GM19238 (cell line): ENCODE results near the gene ORMDL3.
"Not testable (repeated sequence)": the region's sequence is repeated elsewhere in the genome, so short reads cannot be mapped to it uniquely, and the experiment has no call there.

Experiments used
- DNase-seq: peaks from one replicate; pipeline ENCODE4 v3.0.0; 2011; ENCODE audit warnings: low spot score; ENCODE audit not compliant: insufficient read length

Gene ORMDL3

DNA sequence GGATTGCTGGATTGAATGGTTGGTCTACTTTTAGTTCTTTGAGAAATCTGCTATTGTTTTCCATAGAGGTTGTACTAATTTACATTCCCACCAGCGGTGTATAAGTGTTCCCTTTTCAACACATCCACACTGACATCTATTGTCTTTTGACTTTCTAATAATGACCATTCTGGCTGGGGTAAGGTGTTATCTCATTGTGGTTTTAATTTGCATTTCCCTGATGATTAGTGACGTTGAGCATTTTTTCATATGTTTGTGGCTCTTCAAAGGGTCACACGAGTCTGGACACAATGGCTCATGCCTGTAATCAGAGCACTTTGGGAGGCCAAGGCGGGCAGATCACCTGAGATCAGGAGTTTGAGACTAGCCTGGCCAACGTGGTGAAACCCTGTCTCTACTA is 41.3 kb downstream of the ORMDL3 start:
- not testable (repeated sequence) for DNase-seq

DNA sequence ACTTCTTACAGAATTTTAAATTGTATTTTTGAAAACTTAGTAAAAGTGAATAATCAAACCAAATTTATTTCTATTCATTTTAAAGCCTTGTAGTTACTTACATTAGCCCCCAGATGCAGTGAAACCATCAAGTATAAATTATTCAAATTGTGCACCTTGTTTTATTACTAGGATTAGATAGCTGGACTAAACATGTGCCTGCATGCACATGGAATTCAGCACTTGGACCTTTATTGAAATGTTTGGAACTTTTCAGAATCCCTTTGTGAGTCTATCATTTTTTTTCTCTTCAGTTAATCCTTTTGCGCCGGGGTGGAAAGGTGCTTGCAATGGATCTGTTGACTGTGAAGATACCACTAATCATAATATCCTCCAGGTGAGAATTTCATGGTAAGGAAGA is 54.6 kb downstream of the ORMDL3 start:
- DNase-seq, result no peak

DNA sequence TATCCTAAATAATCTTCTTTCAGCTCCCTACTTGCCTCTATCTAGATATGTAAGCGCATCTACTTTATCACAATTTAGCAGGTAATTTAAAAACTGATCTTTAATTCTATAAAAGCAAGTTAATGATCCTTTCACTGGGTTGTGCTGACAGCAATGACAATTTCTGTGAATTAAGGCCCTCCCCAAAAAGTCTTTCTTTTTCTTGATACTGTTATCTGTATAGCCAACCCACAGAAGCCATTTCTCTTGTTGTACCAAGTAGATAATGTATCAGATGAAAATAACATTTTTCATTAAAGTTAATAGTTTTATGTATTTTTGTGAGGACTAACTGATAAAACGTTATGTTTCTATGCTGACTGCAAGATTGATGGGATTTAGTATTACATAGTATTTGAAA is 55.6 kb downstream of the ORMDL3 start:
- no peak for DNase-seq
